GM18508 (cell line): ENCODE data around the gene LILRA2.
"Not testable (repeated sequence)": the region's sequence is repeated elsewhere in the genome, so short reads cannot be mapped to it uniquely, and the experiment has no call there.

Experiments used
- ATAC-seq: cut with Tn5 transposase; IDR thresholded peaks from one replicate; pipeline ENCODE4 v1.9.1; 2021; ENCODE audit warnings: moderate number of reproducible peaks; ENCODE audit not compliant: insufficient read depth, unreplicated experiment

Gene LILRA2

DNA sequence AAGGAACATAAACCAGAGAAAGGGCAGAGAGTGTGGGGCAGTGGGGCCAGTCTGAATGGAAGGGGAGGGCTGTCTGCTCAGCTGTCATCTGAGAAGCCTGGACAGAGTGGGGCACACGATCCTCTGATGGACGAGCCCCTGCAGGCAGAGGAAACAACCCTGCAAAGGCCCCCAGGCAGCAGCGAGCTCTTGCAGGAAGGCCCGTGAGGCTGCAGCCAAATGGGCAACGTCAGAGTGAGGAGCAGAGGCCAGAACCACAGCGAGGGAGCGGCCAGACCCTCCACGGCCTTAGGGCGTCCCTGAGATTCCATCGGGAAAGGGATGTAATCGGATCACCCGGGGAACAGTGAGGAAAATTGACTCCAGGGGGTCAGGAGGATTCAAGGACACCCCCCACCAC lies 62.5 kb downstream of the LILRA2 start:
- not testable (repeated sequence) for ATAC-seq

DNA sequence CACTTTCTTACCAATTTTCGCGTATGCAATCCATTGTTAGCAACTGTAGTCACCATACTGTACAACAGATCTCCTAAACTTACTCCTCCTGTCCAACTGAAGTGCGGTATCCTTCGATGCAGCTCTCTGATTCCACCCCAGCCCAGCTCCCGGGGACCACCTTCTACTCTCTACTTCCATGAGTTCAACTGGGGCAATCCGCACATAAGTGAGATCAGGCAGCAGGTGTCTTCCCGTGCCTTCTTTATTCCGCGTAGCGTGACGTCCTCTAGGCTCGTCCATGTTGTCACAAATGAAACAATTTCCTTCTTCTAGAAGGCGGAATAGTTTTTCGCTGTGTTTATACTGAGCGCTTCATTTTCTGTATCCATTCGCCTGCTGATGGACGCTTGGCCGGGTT lies 65.1 kb downstream of the LILRA2 start:
- ATAC-seq: no peak
